Lung (tissue), 12 donors: ENCODE results near the gene MPI. TPM values are rescaled to one million over a fixed set of nuclear protein-coding genes. Genes with fewer than 3 reads are reported as not detected.

Experiments used
- ATAC-seq: fragments of 200-7000 bp; cut with Tn5 transposase; one replicate; pipeline ENCODE4 v1.9.1; 2020; ENCODE audit warnings: moderate number of reproducible peaks; ENCODE audit not compliant: insufficient read depth, low FRiP score
- DNase-seq, 3 donors: peaks; one replicate each; pipeline ENCODE4 v3.0.0-alpha.2; 2013 to 2017
- H3K27ac ChIP-seq, 2 donors: one replicate each; pipeline ENCODE4 v1.5.1; 2013; ENCODE audit warnings: mild to moderate bottlenecking in 2 of 2, moderate library complexity in 2 of 2, control low read depth in 1 of 2, inconsistent platforms in 1 of 2, low read depth in 1 of 2, low read length in 1 of 2
- H3K27me3 ChIP-seq, 3 donors: one replicate each; pipeline ENCODE4 v1.5.1; 2013; ENCODE audit warnings: low read length in 2 of 3; ENCODE audit not compliant: control insufficient read depth in 3 of 3, insufficient read depth in 3 of 3
- H3K36me3 ChIP-seq, 4 donors: one replicate each; pipeline ENCODE4 v1.5.1; 2013; ENCODE audit warnings: low read length in 4 of 4, mild to moderate bottlenecking in 1 of 4, moderate library complexity in 1 of 4; ENCODE audit not compliant: control insufficient read depth in 4 of 4, insufficient read depth in 4 of 4
- H3K4me1 ChIP-seq, 5 donors: one replicate each; pipeline ENCODE4 v1.5.1; 2013; ENCODE audit warnings: low read length in 5 of 5, mild to moderate bottlenecking in 2 of 5, moderate library complexity in 1 of 5; ENCODE audit not compliant: control insufficient read depth in 5 of 5, insufficient read depth in 5 of 5
- H3K4me3 ChIP-seq: one replicate; pipeline ENCODE4 v1.5.1; 2013; ENCODE audit warnings: mild to moderate bottlenecking, control low read depth, moderate library complexity
- H3K9ac ChIP-seq, 2 donors: one replicate each; pipeline ENCODE4 v1.5.1; 2013; ENCODE audit warnings: low read length in 2 of 2, control low read depth in 1 of 2; ENCODE audit not compliant: insufficient read depth in 1 of 2
- H3K9me3 ChIP-seq, 4 donors: one replicate each; pipeline ENCODE4 v1.5.1; 2013; ENCODE audit warnings: low read length in 3 of 4, mild to moderate bottlenecking in 1 of 4, moderate library complexity in 1 of 4; ENCODE audit not compliant: control insufficient read depth in 4 of 4, insufficient read depth in 3 of 4
- CTCF ChIP-seq: IDR thresholded peaks from 2 replicates; pipeline ENCODE4 v1.5.1; 2012; ENCODE audit warnings: mild to moderate bottlenecking; ENCODE audit errors: control extremely low read depth, extremely low read depth
- WGBS, 2 donors: extraction: QIAGEN DNeasy Blood & Tissue Kit; methylation state at CpG; one replicate each; pipeline ENCODE4 v1.1.7; 2013; 5-methylcytosine and 5-hydroxymethylcytosine counted together
- polyA plus RNA-seq, 2 donors: library from polyadenylated mRNA; stranded (reverse); fragments of 200-250 nt; gene quantifications; one replicate each; pipeline ENCODE4 v1.2.1, GENCODE V29; 2013
- total RNA-seq, 2 donors: library from RNA; depleted of rRNA in 1 of 2; stranded (reverse); fragments of >200 nt in 1 of 2; gene quantifications; one replicate each; pipeline ENCODE4 v1.2.1, GENCODE V29; 2014 to 2021
- donor health status: control.
- donor health status: control.
- donor health status: Bipolar disorder and iron deficiency.
- donor health status: healthy.
- donor health status: DM: yes; HTN: yes; CAD: no.

The MPI gene
- total and polyA plus RNA-seq, 4 donors = 13.7 to 42.4 (median 30.1) TPM

- ATAC-seq = peak; percentile 25
- Histone ChIP-seq H3K27ac (peak overlapping the region; percentile 24 to 80), H3K36me3 (no peaks in the 10 kb centered on the region), H3K4me3 (no peak overlapping the region), H3K9me3 (no peaks in the 10 kb centered on the region), H3K9ac (no peak overlapping the region), H3K4me1 (peaks cover 7 to 33% (median 21%) of the 10 kb centered on the region in 5 donors), H3K27me3 (no peaks in the 10 kb centered on the region)
- no peak for TF ChIP-seq CTCF
- no peak for DNase-seq
- WGBS, 2 donors = 20 to 34% methylated on average over 6 of the region's 6 CpGs
Observed at GRCh38 chr15:74868059-74868458, 21.8 kb upstream of the MPI start.

- Histone ChIP-seq H3K36me3 (no peaks in the 10 kb centered on the region), H3K27me3 (no peaks in the 10 kb centered on the region), H3K9ac (no peak overlapping the region), H3K4me1 (peaks cover 7 to 36% (median 21%) of the 10 kb centered on the region in 5 donors), H3K4me3 (no peak overlapping the region), H3K9me3 (no peaks in the 10 kb centered on the region), H3K27ac (peak overlapping the region; percentile 8 to 71)
- DNase-seq = no peak
- no peak for TF ChIP-seq CTCF
- ATAC-seq = no peak
Observed at GRCh38 chr15:74869372-74869725, 20.5 kb upstream of the MPI start.

- Histone ChIP-seq H3K9ac (no peak overlapping the region), H3K9me3 (no peaks in the 10 kb centered on the region), H3K27ac (peak overlapping the region; percentile 71 to 79), H3K4me3 (no peak overlapping the region), H3K27me3 (no peaks in the 10 kb centered on the region), H3K36me3 (no peaks in the 10 kb centered on the region), H3K4me1 (peaks cover 7 to 34% (median 21%) of the 10 kb centered on the region in 5 donors)
- DNase-seq (peak; percentile 79 to 86 (median 80)), ATAC-seq (peak; percentile 15)
- 11 to 26% methylated on average over 6 of the region's 6 CpGs for WGBS, 2 donors
- TF ChIP-seq CTCF = no peak
Observed at GRCh38 chr15:74869726-74870407, 20.0 kb upstream of the MPI start.
